Esophagus squamous epithelium (tissue), 4 donors: ENCODE data around the gene RAB44.

ENCODE experiments used
- POLR2A ChIP-seq, 4 donors: fragments of 450-650 bp; IDR thresholded peaks; one replicate each; pipeline ENCODE4 v1.6.1; 2017; ENCODE audit warnings: antibody characterized with exemption in 4 of 4, mild to moderate bottlenecking in 4 of 4, moderate library complexity in 3 of 4
- TF ChIP-seq, protein P1 (sequence below), 6 experiments: fragments of 450-650 bp in 4 of 6; fragments of 200-600 bp in 2 of 6; sonication (generic) in 2 of 6; IDR thresholded peaks; one replicate each; pipeline ENCODE4 v1.5.1; 2016 to 2019; ENCODE audit warnings: antibody characterized with exemption in 6 of 6, mild to moderate bottlenecking in 4 of 6, moderate library complexity in 4 of 6

DNA sequence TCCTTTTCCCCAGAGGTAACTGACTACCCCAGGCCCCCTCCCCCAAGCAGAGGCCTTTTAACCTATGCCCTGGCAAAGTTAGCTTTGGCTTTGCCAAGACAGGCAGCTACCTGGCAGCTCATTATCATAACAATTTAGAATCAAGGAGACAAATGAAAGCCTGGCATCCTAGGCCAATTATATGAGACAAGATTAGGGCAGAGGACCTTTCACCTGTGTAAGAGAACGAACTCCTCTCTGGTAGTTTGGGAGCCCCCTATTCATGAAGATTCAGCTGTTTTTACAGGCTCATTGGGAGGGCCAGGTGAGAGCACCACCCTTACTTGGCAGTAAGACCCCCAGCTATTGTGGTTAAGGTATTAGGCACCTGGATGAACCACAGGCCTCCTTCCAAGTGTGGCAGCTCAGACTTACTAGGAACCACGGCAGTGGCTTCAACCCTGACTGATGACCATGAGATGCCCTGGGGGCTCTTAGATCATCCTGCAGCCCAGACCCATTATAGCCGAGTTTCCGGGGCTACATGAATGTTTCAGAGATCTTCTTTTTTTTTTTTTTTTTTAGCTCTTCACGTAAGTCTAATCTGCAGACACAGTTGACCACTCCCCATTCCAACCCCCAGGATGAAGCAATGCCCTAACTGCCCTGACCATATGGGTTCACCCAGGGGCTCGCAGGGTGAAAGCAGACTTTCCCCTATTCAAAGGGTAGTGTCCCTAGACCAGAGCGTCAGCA, 56.2 kb downstream of the RAB44 start:
- TF ChIP-seq, protein P1, sequence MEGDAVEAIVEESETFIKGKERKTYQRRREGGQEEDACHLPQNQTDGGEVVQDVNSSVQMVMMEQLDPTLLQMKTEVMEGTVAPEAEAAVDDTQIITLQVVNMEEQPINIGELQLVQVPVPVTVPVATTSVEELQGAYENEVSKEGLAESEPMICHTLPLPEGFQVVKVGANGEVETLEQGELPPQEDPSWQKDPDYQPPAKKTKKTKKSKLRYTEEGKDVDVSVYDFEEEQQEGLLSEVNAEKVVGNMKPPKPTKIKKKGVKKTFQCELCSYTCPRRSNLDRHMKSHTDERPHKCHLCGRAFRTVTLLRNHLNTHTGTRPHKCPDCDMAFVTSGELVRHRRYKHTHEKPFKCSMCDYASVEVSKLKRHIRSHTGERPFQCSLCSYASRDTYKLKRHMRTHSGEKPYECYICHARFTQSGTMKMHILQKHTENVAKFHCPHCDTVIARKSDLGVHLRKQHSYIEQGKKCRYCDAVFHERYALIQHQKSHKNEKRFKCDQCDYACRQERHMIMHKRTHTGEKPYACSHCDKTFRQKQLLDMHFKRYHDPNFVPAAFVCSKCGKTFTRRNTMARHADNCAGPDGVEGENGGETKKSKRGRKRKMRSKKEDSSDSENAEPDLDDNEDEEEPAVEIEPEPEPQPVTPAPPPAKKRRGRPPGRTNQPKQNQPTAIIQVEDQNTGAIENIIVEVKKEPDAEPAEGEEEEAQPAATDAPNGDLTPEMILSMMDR (IDR thresholded peaks at IDR 0.05): no peak
- TF ChIP-seq POLR2A (IDR thresholded peaks at IDR 0.05): no peak
